CD14-positive monocyte (primary cell): ENCODE measurements around the gene MAGEA2B. TPM values are rescaled to one million over a fixed set of nuclear protein-coding genes. Genes with fewer than 3 reads are reported as not detected.
"Not testable (repeated sequence)": the region's sequence is repeated elsewhere in the genome, so short reads cannot be mapped to it uniquely, and the experiment has no call there.

ENCODE experiments used
- DNase-seq, 3 donors: peaks; one replicate each; pipeline ENCODE4 v3.0.0-alpha.2; 2011 to 2022
- H2AFZ ChIP-seq: 2 replicates; pipeline ENCODE4 v1.6.0; 2012; ENCODE audit warnings: mild to moderate bottlenecking, low read depth, low read length, inconsistent platforms; ENCODE audit not compliant: insufficient read depth, poor library complexity, severe bottlenecking
- H3K27ac ChIP-seq, 2 donors: 1 replicate in 1 of 2; 2 replicates in 1 of 2; pipeline ENCODE4 v1.5.1; 2012 to 2013; ENCODE audit warnings: low read length in 2 of 2, control low read depth in 1 of 2, inconsistent platforms in 1 of 2, low read depth in 1 of 2, mild to moderate bottlenecking in 1 of 2
- H3K27me3 ChIP-seq, 2 donors: one replicate each; pipeline versions ENCODE4 v1.6.0 to v1.6.1; 2011 to 2013; ENCODE audit warnings: low read length in 2 of 2; ENCODE audit not compliant: control insufficient read depth in 2 of 2, insufficient read depth in 2 of 2
- H3K36me3 ChIP-seq, 2 donors: replicated peaks in 1 of 2; 1 replicate in 1 of 2; 2 replicates in 1 of 2; pipeline versions ENCODE4 v1.5.1 to v1.6.1; 2012 to 2013; ENCODE audit warnings: low read length in 2 of 2, control low read depth in 1 of 2, inconsistent platforms in 1 of 2, mild to moderate bottlenecking in 1 of 2; ENCODE audit not compliant: insufficient read depth in 2 of 2, control insufficient read depth in 1 of 2
- H3K4me1 ChIP-seq, 2 donors: 1 replicate in 1 of 2; 2 replicates in 1 of 2; pipeline versions ENCODE4 v1.5.1 to v1.6.1; 2012 to 2013; ENCODE audit warnings: low read length in 2 of 2, control low read depth in 1 of 2, inconsistent platforms in 1 of 2, mild to moderate bottlenecking in 1 of 2, moderate library complexity in 1 of 2; ENCODE audit not compliant: insufficient read depth in 2 of 2, control insufficient read depth in 1 of 2
- H3K4me2 ChIP-seq: replicated peaks from 2 replicates; pipeline ENCODE3; 2012; ENCODE audit warnings: low read length, moderate library complexity, mild to moderate bottlenecking; ENCODE audit not compliant: poor library complexity, severe bottlenecking; ENCODE audit errors: extremely low read depth
- H3K4me3 ChIP-seq, 3 experiments: fragments of 200-600 bp in 1 of 3; sonication (generic) in 1 of 3; replicated peaks in 1 of 3; 1 replicate in 2 of 3; 2 replicates in 1 of 3; pipeline ENCODE4 v1.5.1; 2011 to 2013; ENCODE audit warnings: low read length in 3 of 3, mild to moderate bottlenecking in 3 of 3, control low read depth in 2 of 3, low read depth in 2 of 3, inconsistent platforms in 1 of 3, moderate library complexity in 1 of 3
- H3K79me2 ChIP-seq: 2 replicates; pipeline ENCODE4 v1.6.0; 2012; ENCODE audit warnings: mild to moderate bottlenecking, control low read depth, inconsistent platforms, low read length, moderate library complexity; ENCODE audit not compliant: insufficient read depth
- H3K9ac ChIP-seq: 2 replicates; pipeline ENCODE4 v1.6.0; 2017; ENCODE audit warnings: low read length, mild to moderate bottlenecking; ENCODE audit not compliant: insufficient read depth, poor library complexity, severe bottlenecking
- H3K9me3 ChIP-seq, 2 donors: replicated peaks in 1 of 2; 1 replicate in 1 of 2; 2 replicates in 1 of 2; pipeline versions ENCODE4 v1.5.1 to v1.6.1; 2012 to 2013; ENCODE audit warnings: low read length in 2 of 2, control low read depth in 1 of 2; ENCODE audit not compliant: control insufficient read depth in 1 of 2, insufficient read depth in 1 of 2
- H4K20me1 ChIP-seq: 2 replicates; pipeline ENCODE4 v1.6.0; 2012; ENCODE audit warnings: mild to moderate bottlenecking, low read length, control low read depth, moderate library complexity; ENCODE audit not compliant: insufficient read depth
- H3K27ac Mint-ChIP-seq, 7 donors: one replicate each; pipeline ENCODE4 v1.8.0; 2020; ENCODE audit warnings: mild to moderate bottlenecking in 7 of 7, mixed read lengths in 7 of 7, moderate library complexity in 6 of 7, inconsistent platforms in 2 of 7
- H3K27me3 Mint-ChIP-seq, 3 donors: one replicate each; pipeline ENCODE4 v1.8.0; 2021 to 2022; ENCODE audit warnings: low read depth in 3 of 3, mild to moderate bottlenecking in 3 of 3, mixed read lengths in 3 of 3, moderate library complexity in 3 of 3, inconsistent platforms in 1 of 3
- H3K36me3 Mint-ChIP-seq, 2 donors: one replicate each; pipeline ENCODE4 v1.8.0; 2020; ENCODE audit warnings: mixed read lengths in 2 of 2, inconsistent platforms in 1 of 2, mild to moderate bottlenecking in 1 of 2
- H3K4me1 Mint-ChIP-seq: one replicate; pipeline ENCODE4 v1.8.0; 2020; ENCODE audit warnings: mild to moderate bottlenecking, mixed read lengths
- H3K4me3 Mint-ChIP-seq, 2 donors: one replicate each; pipeline ENCODE4 v1.8.0; 2020; ENCODE audit warnings: mild to moderate bottlenecking in 2 of 2, mixed read lengths in 2 of 2, moderate library complexity in 1 of 2
- H3K9me3 Mint-ChIP-seq, 7 donors: one replicate each; pipeline ENCODE4 v1.8.0; 2020 to 2022; ENCODE audit warnings: mixed read lengths in 7 of 7, mild to moderate bottlenecking in 6 of 7, moderate library complexity in 6 of 7, inconsistent platforms in 2 of 7
- WGBS: methylation state at CpG from one replicate; pipeline ENCODE4 v1.1.5; 2013; ENCODE audit warnings: missing lambda C conversion rate; ENCODE audit not compliant: insufficient coverage; 5-methylcytosine and 5-hydroxymethylcytosine counted together
- intact Hi-C, 2 donors: fragments of 100-400 bp; cut with micrococcal nuclease; formaldehyde crosslinking; loops; one replicate each; pipeline versions ENCODE4 v1.15.0 to v1.15.1; 2023
- polyA plus RNA-seq, 3 donors: library from polyadenylated mRNA; depleted of rRNA in 1 of 3; unstranded in 2 of 3; stranded (reverse) in 1 of 3; fragments of 300-500 nt in 2 of 3; fragments of >200 nt in 1 of 3; fragmentation: Illumina TruSeq in 2 of 3; gene quantifications; 1 replicate in 2 of 3; 2 replicates in 1 of 3; pipeline ENCODE4 v1.2.3, GENCODE V29; 2012 to 2021
- TF ChIP-seq, protein P1 (sequence below): fragments of 200-600 bp; IDR thresholded peaks from one replicate; pipeline ENCODE4 v1.8.0; 2022; ENCODE audit warnings: antibody characterized with exemption, mild to moderate bottlenecking

The MAGEA2B gene
- polyA plus RNA-seq, 3 donors = not detected

DNA sequence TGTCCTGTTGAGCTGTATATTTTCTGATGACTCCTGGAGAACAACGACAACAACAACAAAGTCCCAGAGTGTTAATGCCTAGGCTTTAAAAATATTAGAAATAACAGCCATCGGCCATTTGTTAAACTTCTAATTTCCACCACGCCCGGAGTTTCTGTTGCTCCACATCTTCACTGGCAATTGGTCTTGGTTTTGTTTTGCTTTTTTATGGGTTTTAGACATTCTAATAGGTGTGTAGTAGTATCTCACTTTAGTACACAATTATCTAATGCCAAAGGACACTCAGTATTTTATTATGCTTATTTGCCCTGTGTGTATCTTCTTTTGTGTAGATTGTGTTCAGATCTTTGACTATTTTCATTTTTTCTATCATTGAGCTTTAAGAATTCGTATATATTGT, 24.1 kb downstream of the MAGEA2B start:
- TF ChIP-seq, protein P1, sequence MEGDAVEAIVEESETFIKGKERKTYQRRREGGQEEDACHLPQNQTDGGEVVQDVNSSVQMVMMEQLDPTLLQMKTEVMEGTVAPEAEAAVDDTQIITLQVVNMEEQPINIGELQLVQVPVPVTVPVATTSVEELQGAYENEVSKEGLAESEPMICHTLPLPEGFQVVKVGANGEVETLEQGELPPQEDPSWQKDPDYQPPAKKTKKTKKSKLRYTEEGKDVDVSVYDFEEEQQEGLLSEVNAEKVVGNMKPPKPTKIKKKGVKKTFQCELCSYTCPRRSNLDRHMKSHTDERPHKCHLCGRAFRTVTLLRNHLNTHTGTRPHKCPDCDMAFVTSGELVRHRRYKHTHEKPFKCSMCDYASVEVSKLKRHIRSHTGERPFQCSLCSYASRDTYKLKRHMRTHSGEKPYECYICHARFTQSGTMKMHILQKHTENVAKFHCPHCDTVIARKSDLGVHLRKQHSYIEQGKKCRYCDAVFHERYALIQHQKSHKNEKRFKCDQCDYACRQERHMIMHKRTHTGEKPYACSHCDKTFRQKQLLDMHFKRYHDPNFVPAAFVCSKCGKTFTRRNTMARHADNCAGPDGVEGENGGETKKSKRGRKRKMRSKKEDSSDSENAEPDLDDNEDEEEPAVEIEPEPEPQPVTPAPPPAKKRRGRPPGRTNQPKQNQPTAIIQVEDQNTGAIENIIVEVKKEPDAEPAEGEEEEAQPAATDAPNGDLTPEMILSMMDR = no peak
- H3K9me3 Mint-ChIP-seq = peaks cover 0 to 17% (median 4%) of the 10 kb centered on the region in 7 donors
- no peak overlapping the region for H3K27ac Mint-ChIP-seq
- no peak overlapping the region for H3K4me3 ChIP-seq
- no peak overlapping the region for H3K4me2 ChIP-seq
- no peaks in the 10 kb centered on the region for H3K36me3 Mint-ChIP-seq
- H3K27ac ChIP-seq = no peak overlapping the region
- no CpG with 5 or more reads among the region's 5 CpGs for WGBS
- H3K36me3 ChIP-seq = no peaks in the 10 kb centered on the region
- H3K4me1 Mint-ChIP-seq = no peaks in the 10 kb centered on the region
- H3K79me2 ChIP-seq = no peaks in the 10 kb centered on the region
- H3K4me1 ChIP-seq = no peaks in the 10 kb centered on the region
- no peaks in the 10 kb centered on the region for H3K9me3 ChIP-seq
- no peaks in the 10 kb centered on the region for H3K27me3 ChIP-seq
- no peaks in the 10 kb centered on the region for H4K20me1 ChIP-seq
- no peak overlapping the region for H3K9ac ChIP-seq
- DNase-seq = no peak
- peaks cover 0 to 2% (median 0%) of the 10 kb centered on the region in 3 donors for H3K27me3 Mint-ChIP-seq
- intact Hi-C loops = no loop called here
- H3K4me3 Mint-ChIP-seq = no peak overlapping the region
- H2AFZ ChIP-seq = no peak overlapping the region

DNA sequence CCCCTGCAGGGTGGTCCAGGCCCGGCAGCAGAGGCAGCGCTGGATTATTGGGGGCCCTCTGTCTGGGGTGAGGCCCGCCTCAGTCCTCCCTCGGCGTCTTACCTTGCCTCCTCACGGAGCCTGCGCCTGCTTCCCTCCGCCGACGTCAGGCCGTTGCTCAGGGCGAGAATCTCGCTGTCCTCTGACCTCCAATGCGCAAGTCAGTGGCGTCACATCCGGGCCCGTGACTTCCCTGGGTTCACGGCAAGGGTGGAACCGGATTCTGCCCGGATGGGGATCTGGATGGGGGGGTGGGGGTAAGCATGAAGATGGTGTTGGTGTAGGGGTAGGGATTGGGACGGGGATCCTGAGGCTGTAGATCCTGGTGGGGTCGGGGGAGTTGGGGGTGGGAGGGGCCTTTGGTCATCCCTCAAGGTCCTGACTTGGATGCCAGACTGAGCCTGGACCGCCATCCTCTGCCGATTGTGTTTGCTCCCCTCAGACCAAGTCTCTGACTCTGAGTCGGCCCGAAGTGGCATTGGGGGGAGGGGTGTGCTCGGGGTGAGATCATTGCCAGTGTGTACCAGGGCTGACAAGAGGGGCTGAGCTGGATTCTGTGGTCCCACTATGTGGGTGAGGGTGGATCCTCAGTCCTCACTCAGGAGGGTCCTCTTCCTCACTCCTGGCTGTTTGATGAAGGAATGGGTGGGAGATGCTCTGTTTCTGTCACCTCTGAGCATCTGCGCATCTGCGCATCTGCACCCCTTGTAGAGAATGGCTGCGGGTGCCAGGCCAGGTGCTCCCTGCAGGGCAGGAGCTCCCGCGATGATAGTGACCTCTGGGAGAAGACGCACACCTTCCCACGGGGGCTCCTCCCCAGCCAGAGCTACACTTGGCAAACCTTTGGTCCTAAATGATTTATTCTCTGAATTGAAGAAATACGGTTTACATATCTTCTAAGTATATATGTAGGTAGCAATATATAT, 39.5 kb downstream of the MAGEA2B start, which contains the start of gene MAGEA2:
Gene MAGEA2 (minus strand): TSS at position 157 of the 965 bp plus-strand sequence. CDS start 2,479 bp downstream, outside the sequence.
- not testable (repeated sequence) for H3K27ac Mint-ChIP-seq

DNA sequence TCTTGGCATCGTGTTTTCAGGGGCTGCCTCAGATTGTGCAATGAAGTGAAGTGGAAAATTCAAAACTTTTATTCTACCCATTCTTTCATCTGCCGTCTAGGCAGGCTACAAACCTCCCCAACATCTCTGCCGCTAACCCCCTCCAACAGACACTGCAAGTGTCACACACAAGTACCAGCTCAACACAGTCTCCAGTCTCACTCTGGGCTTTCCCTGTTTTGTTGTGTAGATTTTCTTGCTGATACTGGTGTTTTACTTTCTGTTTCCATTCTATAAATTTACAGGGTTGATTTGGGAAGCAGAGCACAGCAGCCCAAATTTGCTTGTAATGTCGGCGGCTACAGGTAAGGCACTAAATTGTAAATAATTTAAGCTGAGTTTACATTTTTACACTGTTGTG, 40.4 kb downstream of the MAGEA2B start:
- H3K4me3 Mint-ChIP-seq, H3K27me3 ChIP-seq, intact Hi-C loops: not testable (repeated sequence)

More for the DNA sequence above, 39.5 kb downstream of the MAGEA2B start, which contains the start of gene MAGEA2:
- H3K4me1 Mint-ChIP-seq, H3K9me3 Mint-ChIP-seq, H3K9ac ChIP-seq, intact Hi-C loops, DNase-seq, H3K36me3 ChIP-seq, H3K9me3 ChIP-seq, H3K27me3 ChIP-seq, H3K79me2 ChIP-seq, H3K4me3 ChIP-seq, H4K20me1 ChIP-seq, H3K27ac ChIP-seq, H3K4me1 ChIP-seq, H3K4me3 Mint-ChIP-seq, H3K4me2 ChIP-seq, H3K27me3 Mint-ChIP-seq, H2AFZ ChIP-seq, H3K36me3 Mint-ChIP-seq: not testable (repeated sequence)
- no CpG with 5 or more reads among the region's 35 CpGs for whole genome bisulfite sequencing

DNA sequence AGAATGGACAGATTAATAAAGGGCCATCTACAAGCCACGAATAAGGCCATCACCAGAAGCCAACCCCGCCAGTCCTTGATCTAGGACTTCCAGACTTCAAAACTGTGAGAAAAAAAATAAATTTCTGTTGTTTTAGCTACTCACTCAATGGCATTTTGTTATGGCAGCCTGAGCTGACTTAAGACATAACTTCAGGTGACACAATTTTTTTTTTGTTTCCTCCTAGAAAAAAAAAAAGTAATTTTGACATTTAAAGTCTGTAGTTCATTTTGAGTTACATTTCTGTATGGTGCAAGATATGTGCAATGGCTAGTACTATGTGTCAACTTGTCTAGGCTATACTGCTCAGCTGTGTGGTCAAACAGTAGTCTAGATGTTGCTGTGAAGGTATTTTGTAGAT, 44.5 kb downstream of the MAGEA2B start, which contains the start of gene CSAG3:
Gene CSAG3 (plus strand): TSS at position 301 of the 400 bp plus-strand sequence.
- H3K4me3 ChIP-seq, H3K9me3 Mint-ChIP-seq, H4K20me1 ChIP-seq, H3K27ac Mint-ChIP-seq, H2AFZ ChIP-seq, H3K79me2 ChIP-seq, H3K36me3 ChIP-seq, H3K27me3 ChIP-seq, H3K36me3 Mint-ChIP-seq, H3K4me1 ChIP-seq, H3K4me2 ChIP-seq, H3K4me3 Mint-ChIP-seq, DNase-seq, H3K9me3 ChIP-seq, H3K27me3 Mint-ChIP-seq, H3K9ac ChIP-seq, H3K4me1 Mint-ChIP-seq, H3K27ac ChIP-seq, intact Hi-C loops: not testable (repeated sequence)
- WGBS = no CpG with 5 or more reads among the region's 2 CpGs

More for the DNA sequence above, 40.4 kb downstream of the MAGEA2B start:
- H3K9me3 ChIP-seq, H3K9ac ChIP-seq, H3K4me1 ChIP-seq, H3K4me3 ChIP-seq, H3K36me3 ChIP-seq, H4K20me1 ChIP-seq, H3K27ac Mint-ChIP-seq, H3K4me1 Mint-ChIP-seq, H3K36me3 Mint-ChIP-seq, H3K4me2 ChIP-seq, H3K27ac ChIP-seq, H3K79me2 ChIP-seq, DNase-seq, H2AFZ ChIP-seq, H3K27me3 Mint-ChIP-seq, H3K9me3 Mint-ChIP-seq: not testable (repeated sequence)
- WGBS = no CpG with 5 or more reads among the region's 5 CpGs
